WI38 (cell line): ENCODE results near the gene GAN.

Experiments
- H3K4me3 ChIP-seq: 2 replicates; pipeline ENCODE4 v1.5.1; 2011; ENCODE audit warnings: low read depth, mild to moderate bottlenecking, control low read depth, low read length
- TF ChIP-seq, protein P1 (sequence below): IDR thresholded peaks from 2 replicates; pipeline ENCODE4 v1.5.1; 2012; ENCODE audit warnings: low read depth, mild to moderate bottlenecking, control low read depth, low read length

GAN gene

DNA sequence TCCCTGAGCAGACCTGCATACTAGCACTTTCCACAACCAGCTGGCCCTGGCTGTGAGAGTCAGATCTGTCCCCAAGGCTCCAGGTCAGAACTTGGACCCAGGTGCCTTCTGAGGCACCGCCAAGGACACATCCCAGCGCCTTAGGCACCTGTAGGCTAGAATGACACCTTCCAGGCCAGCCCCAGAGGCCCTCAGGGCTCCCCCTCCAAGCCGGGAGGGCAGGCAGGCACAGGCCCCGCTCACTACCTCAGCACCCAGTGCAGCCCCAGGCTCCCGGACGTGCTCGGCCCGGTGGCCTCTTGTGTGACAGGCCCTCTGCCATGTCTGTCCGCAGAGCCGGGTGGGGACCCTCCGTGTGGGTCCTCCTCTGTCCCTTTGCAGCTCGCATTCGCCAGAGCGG, 73.6 kb downstream of the GAN start:
- TF ChIP-seq, protein P1, sequence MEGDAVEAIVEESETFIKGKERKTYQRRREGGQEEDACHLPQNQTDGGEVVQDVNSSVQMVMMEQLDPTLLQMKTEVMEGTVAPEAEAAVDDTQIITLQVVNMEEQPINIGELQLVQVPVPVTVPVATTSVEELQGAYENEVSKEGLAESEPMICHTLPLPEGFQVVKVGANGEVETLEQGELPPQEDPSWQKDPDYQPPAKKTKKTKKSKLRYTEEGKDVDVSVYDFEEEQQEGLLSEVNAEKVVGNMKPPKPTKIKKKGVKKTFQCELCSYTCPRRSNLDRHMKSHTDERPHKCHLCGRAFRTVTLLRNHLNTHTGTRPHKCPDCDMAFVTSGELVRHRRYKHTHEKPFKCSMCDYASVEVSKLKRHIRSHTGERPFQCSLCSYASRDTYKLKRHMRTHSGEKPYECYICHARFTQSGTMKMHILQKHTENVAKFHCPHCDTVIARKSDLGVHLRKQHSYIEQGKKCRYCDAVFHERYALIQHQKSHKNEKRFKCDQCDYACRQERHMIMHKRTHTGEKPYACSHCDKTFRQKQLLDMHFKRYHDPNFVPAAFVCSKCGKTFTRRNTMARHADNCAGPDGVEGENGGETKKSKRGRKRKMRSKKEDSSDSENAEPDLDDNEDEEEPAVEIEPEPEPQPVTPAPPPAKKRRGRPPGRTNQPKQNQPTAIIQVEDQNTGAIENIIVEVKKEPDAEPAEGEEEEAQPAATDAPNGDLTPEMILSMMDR = no peak

DNA sequence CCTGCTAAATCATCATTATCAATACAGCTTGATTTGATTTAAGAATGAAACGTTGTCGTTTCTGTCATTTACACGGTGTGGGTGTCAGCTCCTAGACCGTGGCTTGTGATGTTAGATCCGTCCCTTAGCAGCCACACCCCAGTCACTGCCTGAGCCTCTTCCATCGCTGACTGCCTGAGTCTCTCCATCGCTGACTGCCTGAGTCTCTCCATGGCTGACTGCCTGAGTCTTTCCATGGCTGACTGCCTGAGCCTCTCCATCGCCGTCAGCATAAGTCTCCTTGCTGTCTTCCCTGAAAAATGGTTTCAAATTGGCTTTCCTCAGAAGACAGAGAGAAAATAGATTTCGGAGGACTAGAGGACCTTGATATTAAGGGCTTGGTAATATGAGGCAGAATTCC, 76.1 kb downstream of the GAN start:
- no peak overlapping the region for H3K4me3 ChIP-seq
- TF ChIP-seq, protein P1 = no peak

More for the DNA sequence above, 73.6 kb downstream of the GAN start:
- no peak overlapping the region for H3K4me3 ChIP-seq

DNA sequence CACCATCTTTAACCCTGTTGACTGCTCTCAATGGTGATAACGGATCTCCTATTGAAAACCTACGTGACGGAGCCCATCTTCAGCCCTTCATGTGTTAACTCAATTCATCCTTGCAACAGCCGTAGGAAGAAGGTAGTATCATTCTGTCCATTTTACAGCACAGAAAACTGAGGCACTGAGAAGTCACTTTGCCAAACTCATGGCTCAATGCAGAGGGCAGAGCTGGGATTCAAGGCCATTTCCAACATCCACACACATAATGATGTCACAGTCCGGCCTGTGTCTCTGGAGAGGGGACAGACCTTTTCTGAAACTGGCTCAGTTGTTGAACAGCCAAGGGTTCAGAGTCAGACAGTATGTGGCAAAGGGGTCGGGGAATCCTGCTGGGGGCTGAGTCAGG, 77.2 kb downstream of the GAN start:
- H3K4me3 ChIP-seq = no peak overlapping the region
- TF ChIP-seq, protein P1 = no peak

DNA sequence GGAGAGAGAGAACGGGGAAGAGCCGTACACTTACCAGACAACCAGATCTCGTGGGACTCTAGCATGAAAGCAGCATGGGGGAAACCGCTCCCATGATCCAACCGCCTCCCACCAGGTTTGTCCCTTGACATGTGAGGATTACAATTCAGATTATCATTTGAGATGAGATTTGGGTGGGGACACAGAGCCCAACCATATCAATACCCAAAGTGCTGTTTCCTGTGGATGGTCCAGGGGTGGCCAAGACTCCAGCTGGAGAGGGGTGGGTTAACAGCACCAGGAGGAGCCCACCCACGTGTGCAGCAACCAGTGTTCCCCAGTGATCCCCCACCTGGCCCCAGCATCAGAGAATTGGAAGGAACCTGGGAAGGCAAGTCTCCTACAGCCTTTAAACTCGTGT, 79.7 kb downstream of the GAN start:
- H3K4me3 ChIP-seq = no peak overlapping the region
- TF ChIP-seq, protein P1 = no peak

DNA sequence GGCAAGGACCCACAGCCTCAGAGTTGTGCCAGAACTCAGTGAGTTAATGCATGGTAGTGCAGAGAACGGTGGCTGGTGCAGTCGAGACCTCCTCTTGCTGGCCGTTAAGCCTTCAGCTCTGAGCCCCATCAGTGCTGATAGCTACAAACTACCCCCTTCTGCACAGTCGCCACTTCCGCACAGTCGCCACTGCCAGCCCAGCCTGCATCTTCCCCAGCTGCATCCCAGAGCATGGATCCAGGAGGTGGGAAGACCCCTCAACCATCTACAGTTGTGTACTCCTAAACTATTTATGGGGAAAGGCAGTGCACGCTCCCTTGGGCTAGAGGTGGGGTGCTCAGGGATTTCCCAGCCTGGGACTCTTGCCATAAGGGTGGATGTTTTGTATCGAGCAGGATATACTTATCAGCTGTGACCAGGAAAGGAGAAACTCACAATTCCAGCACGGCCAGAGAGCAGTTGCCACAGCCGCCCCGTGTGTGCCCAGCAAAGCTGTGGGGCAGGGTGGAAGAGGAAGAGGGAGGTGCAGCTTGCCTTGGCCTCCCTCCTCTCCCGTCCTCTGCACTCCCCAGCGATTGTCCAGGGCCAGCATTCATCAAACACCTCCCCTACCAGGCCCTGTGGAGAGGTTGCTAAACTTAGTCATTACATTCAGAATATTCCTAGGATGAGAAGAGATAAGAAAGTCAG, 80.3 kb downstream of the GAN start:
- TF ChIP-seq, protein P1 = no peak
- H3K4me3 ChIP-seq = no peak overlapping the region

DNA sequence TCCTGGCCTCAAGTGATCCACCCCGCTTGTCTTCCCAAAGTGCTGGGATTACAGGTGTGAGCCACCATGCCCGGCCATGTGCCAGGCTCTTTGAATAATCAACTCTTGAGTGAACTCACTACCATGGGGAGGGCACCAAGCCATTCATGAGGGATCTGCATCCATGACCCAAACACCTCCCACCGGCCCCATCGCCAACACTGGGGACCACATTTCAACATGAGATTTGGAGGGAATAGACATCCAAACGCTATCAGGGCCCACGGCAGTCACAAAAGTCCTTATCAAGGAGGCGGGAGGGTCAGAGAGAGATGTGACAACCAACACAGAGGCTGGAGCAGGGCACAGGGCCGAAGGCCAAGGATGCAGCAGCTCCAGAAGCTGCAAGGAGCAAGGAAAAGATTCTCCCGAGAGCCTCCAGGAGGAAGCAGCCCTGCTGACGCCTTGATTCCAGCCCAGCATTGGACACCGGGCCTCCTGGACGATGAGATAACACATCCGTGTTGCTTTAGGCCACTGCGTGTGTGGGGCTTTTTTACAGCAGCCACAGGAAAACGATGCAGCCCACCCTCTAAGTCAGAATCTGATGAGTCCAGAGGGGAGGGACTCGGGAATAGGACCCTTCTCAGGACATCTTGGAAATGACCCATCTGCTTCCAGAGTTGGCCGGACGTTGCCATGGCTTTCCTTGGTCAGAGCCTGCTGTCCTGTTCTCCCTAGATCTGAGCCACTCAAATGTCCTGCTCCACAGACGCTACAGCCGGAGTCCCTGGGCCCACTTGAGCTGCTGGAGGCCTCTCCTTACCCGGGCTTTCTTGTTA, 82.5 kb downstream of the GAN start:
- TF ChIP-seq, protein P1 = no peak
- H3K4me3 ChIP-seq = no peak overlapping the region

DNA sequence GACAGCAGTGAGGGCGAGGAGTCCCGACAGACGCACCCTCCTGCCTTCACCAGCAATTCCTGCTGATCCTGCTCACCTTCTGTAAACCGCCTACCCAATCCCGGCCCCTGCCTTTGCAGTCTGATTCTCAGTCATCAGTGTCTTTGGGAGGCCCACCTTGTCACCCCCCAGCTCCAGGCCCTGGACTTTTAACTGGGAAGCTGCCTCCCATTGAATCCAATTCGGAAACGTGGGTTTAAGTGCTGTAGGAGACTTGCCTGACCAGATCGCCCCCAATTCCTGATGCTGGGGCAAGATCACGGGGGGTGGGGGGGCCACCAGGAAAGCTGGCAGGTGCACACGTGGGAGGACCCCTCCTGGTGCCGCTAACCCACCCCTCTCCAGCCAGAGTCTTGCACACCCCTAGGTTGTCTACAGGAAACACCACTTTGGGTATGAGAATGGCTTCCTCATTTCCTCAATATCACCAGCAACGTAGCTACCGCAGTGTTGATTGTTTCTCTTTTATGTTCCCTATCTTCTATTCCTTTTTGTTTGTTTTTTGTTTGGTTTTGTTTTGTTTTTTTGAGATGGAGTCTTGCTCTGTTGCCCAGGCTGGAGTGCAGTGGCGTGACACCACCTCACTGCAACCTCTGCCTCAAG, 83.2 kb downstream of the GAN start:
- TF ChIP-seq, protein P1 = no peak

More for the DNA sequence above, 83.2 kb downstream of the GAN start:
- H3K4me3 ChIP-seq = no peak overlapping the region
